ENCODE data around the gene BCL7C. TPM values are rescaled to one million over a fixed set of nuclear protein-coding genes. Genes with fewer than 3 reads are reported as not detected.
A peak's percentile ranks its signal among the peaks of the same experiment; 100 is the strongest.

The BCL7C gene
- total RNA-seq, 2 experiments from 2014 or later: 21.8 to 23.6 TPM

- intact Hi-C loops (cut with micrococcal nuclease): loop anchor here (10.0 kb wide), 1 partner anchor 242 kb away; the partner anchor contains the start of genes FBRS and PRR14
- Mint-ChIP-seq H3K4me1 (ENCODE audit: low read depth) (peaks cover 41% of the 10 kb centered on the region), H3K36me3 (ENCODE audit: low read depth) (peaks cover 2% of the 10 kb centered on the region), H3K4me3 (peak within 1 kb of the TSS; percentile 66), H3K27ac (peak within 1 kb of the TSS; percentile 90), H3K9me3 (no peaks in the 10 kb centered on the region), H3K27me3 (no peaks in the 10 kb centered on the region)
- no peak for TF ChIP-seq CTCF (IDR thresholded peaks at IDR 0.05)
- DNase-seq (no peak), ATAC-seq (no peak)
- ChIA-PET POLR2A (interaction anchor here (0.6 to 8.1 kb wide), 4 partner anchors 18 to 284 kb away, joined by 3 to 64 read pairs (median 3); no protein-coding TSS in a partner anchor), CTCF (interaction anchor here (2.3 kb wide), 1 partner anchor 52 kb away, joined by 9 read pairs; no protein-coding TSS in a partner anchor)
Observed at GRCh38 chr16:30896261-30896888, 2.5 kb upstream of the BCL7C start, which contains the start of gene CTF1. CTF1 (plus strand) TSS chr16:30896614; CDS start chr16:30896644, 30 bp downstream.

GRCh38 chr16:30895627-30896260 is 1.9 kb upstream of the BCL7C start:
- ChIA-PET CTCF (interaction anchor here (2.3 kb wide), 1 partner anchor 51 kb away, joined by 9 read pairs; no protein-coding TSS in a partner anchor), POLR2A (interaction anchor here (0.6 to 8.1 kb wide), 4 partner anchors 10 to 285 kb away, joined by 3 to 64 read pairs (median 4); no protein-coding TSS in a partner anchor)
- intact Hi-C loops (cut with micrococcal nuclease): loop anchor here (10.0 kb wide), 1 partner anchor 241 kb away; the partner anchor contains the start of genes FBRS and PRR14
- Mint-ChIP-seq H3K4me1 (ENCODE audit: low read depth) (peaks cover 36% of the 10 kb centered on the region), H3K4me3 (no peak overlapping the region), H3K9me3 (no peaks in the 10 kb centered on the region), H3K36me3 (ENCODE audit: low read depth) (peaks cover 4% of the 10 kb centered on the region), H3K27ac (no peak overlapping the region), H3K27me3 (no peaks in the 10 kb centered on the region)
- TF ChIP-seq CTCF (IDR thresholded peaks at IDR 0.05): no peak
- DNase-seq: peak; percentile 33
- ATAC-seq: no peak

GRCh38 chr16:30894540-30895368 is 877 bp upstream of the BCL7C start:
- ChIA-PET CTCF (interaction anchor here (0.8 to 2.3 kb wide), 2 partner anchors 9 to 50 kb away, joined by 3 to 9 read pairs; no protein-coding TSS in a partner anchor), POLR2A (interaction anchor here (8.1 kb wide), 1 partner anchor 18 kb away, joined by 64 read pairs; no protein-coding TSS in a partner anchor)
- peaks cover 7% of the 10 kb centered on the region for H3K36me3 Mint-ChIP-seq (ENCODE audit: low read depth)
- no peaks in the 10 kb centered on the region for H3K27me3 Mint-ChIP-seq
- H3K4me1 Mint-ChIP-seq (ENCODE audit: low read depth): peaks cover 36% of the 10 kb centered on the region
- no peak for TF ChIP-seq CTCF (IDR thresholded peaks at IDR 0.05)
- peak overlapping the region; percentile 86 for H3K4me3 Mint-ChIP-seq
- intact Hi-C loops (cut with micrococcal nuclease): loop anchor here (10.0 kb wide), 1 partner anchor 240 kb away; the partner anchor contains the start of genes FBRS and PRR14
- H3K9me3 Mint-ChIP-seq: no peaks in the 10 kb centered on the region
- no peak for ATAC-seq
- DNase-seq: no peak
- H3K27ac Mint-ChIP-seq: peak overlapping the region; percentile 87

GRCh38 chr16:30893417-30893743 is 497 bp downstream of the BCL7C start:
- Mint-ChIP-seq H3K4me1 (ENCODE audit: low read depth) (peaks cover 40% of the 10 kb centered on the region), H3K27ac (peak overlapping the region; percentile 88), H3K36me3 (ENCODE audit: low read depth) (peaks cover 14% of the 10 kb centered on the region), H3K27me3 (no peaks in the 10 kb centered on the region), H3K9me3 (no peaks in the 10 kb centered on the region), H3K4me3 (peak overlapping the region; percentile 86)
- DNase-seq (peak; percentile 54), ATAC-seq (peak; percentile 18)
- ChIA-PET CTCF (interaction anchor here (1.7 to 2.5 kb wide), 2 partner anchors 9 to 48 kb away, joined by 7 to 17 read pairs; no protein-coding TSS in a partner anchor), POLR2A (interaction anchor here (0.7 to 8.1 kb wide), 6 partner anchors 9 to 122 kb away, joined by 3 to 64 read pairs (median 5); no protein-coding TSS in a partner anchor)
- intact Hi-C loops (cut with micrococcal nuclease): loop anchor here (10.0 kb wide), 1 partner anchor 239 kb away; the partner anchor contains the start of genes FBRS and PRR14
- TF ChIP-seq CTCF (IDR thresholded peaks at IDR 0.05): no peak

Measured in activated CD8-positive, alpha-beta T cell treated with anti-CD3 and anti-CD28 coated beads for 36 hours (primary cell).